Mucosa of stomach (tissue), 1 donor: ENCODE data around the gene PAXX.

Experiments
- H3K27me3 ChIP-seq: one replicate; pipeline ENCODE4 v1.7.0; 2013; ENCODE audit warnings: mild to moderate bottlenecking, low read length; ENCODE audit not compliant: control insufficient read depth, insufficient read depth
- H3K36me3 ChIP-seq: one replicate; pipeline ENCODE4 v1.7.0; 2013; ENCODE audit warnings: low read length; ENCODE audit not compliant: control insufficient read depth, insufficient read depth
- H3K4me1 ChIP-seq: one replicate; pipeline ENCODE4 v1.7.0; 2013; ENCODE audit warnings: mild to moderate bottlenecking, low read length; ENCODE audit not compliant: control insufficient read depth, insufficient read depth
- H3K4me3 ChIP-seq: one replicate; pipeline ENCODE4 v1.7.0; 2013; ENCODE audit warnings: low read length
- H3K9ac ChIP-seq: one replicate; pipeline ENCODE4 v1.7.0; 2013; ENCODE audit warnings: mild to moderate bottlenecking, low read length, moderate library complexity
- H3K9me3 ChIP-seq: one replicate; pipeline ENCODE4 v1.7.0; 2013; ENCODE audit warnings: mild to moderate bottlenecking, low read length, moderate library complexity; ENCODE audit not compliant: control insufficient read depth
- donor health status: Pancreatic carcinoma.

PAXX gene

GRCh38 chr9:136991993-136992818 is at the start of gene PAXX:
PAXX (plus strand) TSS chr9:136992422; CDS start chr9:136992444, 22 bp downstream.
- H3K27me3 ChIP-seq = peaks cover under 1% of the 10 kb centered on the region
- peak within 1 kb of the TSS; percentile 65 for H3K9ac ChIP-seq
- H3K36me3 ChIP-seq = no peaks in the 10 kb centered on the region
- no peaks in the 10 kb centered on the region for H3K9me3 ChIP-seq
- peaks cover 35% of the 10 kb centered on the region for H3K4me1 ChIP-seq
- H3K4me3 ChIP-seq = peak within 1 kb of the TSS; percentile 63

GRCh38 chr9:136942881-136943230 is 49.4 kb upstream of the PAXX start:
- Histone ChIP-seq H3K36me3 (peaks cover 8% of the 10 kb centered on the region), H3K4me1 (peaks cover 21% of the 10 kb centered on the region), H3K4me3 (no peak overlapping the region), H3K9me3 (no peaks in the 10 kb centered on the region), H3K9ac (peak overlapping the region; percentile 76), H3K27me3 (no peaks in the 10 kb centered on the region)

- peaks cover 27% of the 10 kb centered on the region for H3K4me1 ChIP-seq
- peak overlapping the region; percentile 56 for H3K4me3 ChIP-seq
- H3K36me3 ChIP-seq = peaks cover 8% of the 10 kb centered on the region
- H3K9me3 ChIP-seq = no peaks in the 10 kb centered on the region
- H3K9ac ChIP-seq = peak overlapping the region; percentile 76
- H3K27me3 ChIP-seq = no peaks in the 10 kb centered on the region
Observed at GRCh38 chr9:136943291-136944211, 48.7 kb upstream of the PAXX start.

GRCh38 chr9:136944212-136944518 is 48.1 kb upstream of the PAXX start:
- no peaks in the 10 kb centered on the region for H3K27me3 ChIP-seq
- peaks cover 27% of the 10 kb centered on the region for H3K4me1 ChIP-seq
- H3K9me3 ChIP-seq = no peaks in the 10 kb centered on the region
- H3K4me3 ChIP-seq = peak overlapping the region; percentile 56
- peaks cover 8% of the 10 kb centered on the region for H3K36me3 ChIP-seq
- peak overlapping the region; percentile 76 for H3K9ac ChIP-seq

- Histone ChIP-seq H3K27me3 (no peaks in the 10 kb centered on the region), H3K4me3 (peak within 1 kb of the TSS; percentile 56), H3K36me3 (peaks cover 7% of the 10 kb centered on the region), H3K9ac (peak within 1 kb of the TSS; percentile 76), H3K9me3 (no peaks in the 10 kb centered on the region), H3K4me1 (peaks cover 27% of the 10 kb centered on the region)
Observed at GRCh38 chr9:136944519-136945332, 47.5 kb upstream of the PAXX start, which contains the start of the genes C8G and FBXW5. C8G (plus strand) TSS chr9:136945243; CDS start chr9:136945321, 78 bp downstream. FBXW5 (minus strand) TSS chr9:136944738; CDS start chr9:136944083, 655 bp downstream.

- H3K9ac ChIP-seq = no peak overlapping the region
Observed at GRCh38 chr9:136945333-136946227, 46.6 kb upstream of the PAXX start.

GRCh38 chr9:136946228-136947027 is 45.8 kb upstream of the PAXX start:
- Histone ChIP-seq H3K4me3 (no peak overlapping the region), H3K27me3 (no peaks in the 10 kb centered on the region), H3K36me3 (peaks cover 5% of the 10 kb centered on the region), H3K4me1 (peaks cover 40% of the 10 kb centered on the region), H3K9ac (no peak overlapping the region), H3K9me3 (no peaks in the 10 kb centered on the region)

More at GRCh38 chr9:136945333-136946227, 46.6 kb upstream of the PAXX start:
- Histone ChIP-seq H3K36me3 (peaks cover 5% of the 10 kb centered on the region), H3K9me3 (no peaks in the 10 kb centered on the region), H3K27me3 (no peaks in the 10 kb centered on the region), H3K4me3 (no peak overlapping the region), H3K4me1 (peaks cover 33% of the 10 kb centered on the region)

- Histone ChIP-seq H3K4me1 (peaks cover 45% of the 10 kb centered on the region), H3K4me3 (no peak overlapping the region), H3K9me3 (no peaks in the 10 kb centered on the region), H3K9ac (no peak overlapping the region), H3K27me3 (no peaks in the 10 kb centered on the region), H3K36me3 (peaks cover 3% of the 10 kb centered on the region)
Observed at GRCh38 chr9:136947028-136947891, 45.0 kb upstream of the PAXX start.

GRCh38 chr9:136947955-136948510 is 44.2 kb upstream of the PAXX start:
- H3K27me3 ChIP-seq = no peaks in the 10 kb centered on the region
- no peak overlapping the region for H3K4me3 ChIP-seq
- no peak overlapping the region for H3K9ac ChIP-seq
- no peaks in the 10 kb centered on the region for H3K36me3 ChIP-seq
- H3K4me1 ChIP-seq = peaks cover 38% of the 10 kb centered on the region
- no peaks in the 10 kb centered on the region for H3K9me3 ChIP-seq
